ENCODE results near the gene ELP4.

ELP4 gene

DNA sequence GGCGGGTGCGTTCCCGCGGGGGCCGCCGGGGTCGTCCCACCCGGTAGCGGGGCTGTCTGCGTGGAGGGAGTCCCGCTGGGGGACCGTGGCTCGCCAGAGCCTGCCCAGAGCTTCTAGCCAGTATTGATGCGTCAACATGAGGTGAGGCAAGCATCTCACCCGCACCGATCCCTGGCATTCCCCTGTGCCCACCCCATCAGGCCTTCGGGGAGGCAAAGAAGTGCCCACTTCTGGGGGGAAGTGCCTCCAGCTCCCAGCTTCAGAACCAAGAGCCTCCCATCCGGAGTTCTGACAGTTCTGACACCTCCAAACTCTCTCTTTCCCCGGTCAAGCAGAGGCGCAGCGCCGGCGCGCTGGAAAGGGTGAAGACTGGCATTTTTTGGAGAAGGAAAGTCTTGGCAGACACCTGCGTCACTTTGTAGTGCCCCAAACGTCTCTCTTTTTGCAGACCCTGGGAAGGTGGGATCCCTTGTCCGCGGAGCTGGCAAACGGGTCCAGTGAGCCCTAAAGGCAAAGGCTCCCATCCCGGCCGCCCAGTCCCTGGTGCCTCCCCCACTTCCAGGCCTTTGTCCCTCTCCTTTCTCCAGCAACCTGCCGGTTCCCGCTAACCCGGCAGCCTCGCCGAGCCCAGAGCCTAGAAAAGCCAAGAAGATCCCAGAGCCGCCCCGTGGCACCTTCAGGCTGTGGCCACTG is 304.8 kb downstream of the ELP4 start:
- no peak for DNase-seq

DNA sequence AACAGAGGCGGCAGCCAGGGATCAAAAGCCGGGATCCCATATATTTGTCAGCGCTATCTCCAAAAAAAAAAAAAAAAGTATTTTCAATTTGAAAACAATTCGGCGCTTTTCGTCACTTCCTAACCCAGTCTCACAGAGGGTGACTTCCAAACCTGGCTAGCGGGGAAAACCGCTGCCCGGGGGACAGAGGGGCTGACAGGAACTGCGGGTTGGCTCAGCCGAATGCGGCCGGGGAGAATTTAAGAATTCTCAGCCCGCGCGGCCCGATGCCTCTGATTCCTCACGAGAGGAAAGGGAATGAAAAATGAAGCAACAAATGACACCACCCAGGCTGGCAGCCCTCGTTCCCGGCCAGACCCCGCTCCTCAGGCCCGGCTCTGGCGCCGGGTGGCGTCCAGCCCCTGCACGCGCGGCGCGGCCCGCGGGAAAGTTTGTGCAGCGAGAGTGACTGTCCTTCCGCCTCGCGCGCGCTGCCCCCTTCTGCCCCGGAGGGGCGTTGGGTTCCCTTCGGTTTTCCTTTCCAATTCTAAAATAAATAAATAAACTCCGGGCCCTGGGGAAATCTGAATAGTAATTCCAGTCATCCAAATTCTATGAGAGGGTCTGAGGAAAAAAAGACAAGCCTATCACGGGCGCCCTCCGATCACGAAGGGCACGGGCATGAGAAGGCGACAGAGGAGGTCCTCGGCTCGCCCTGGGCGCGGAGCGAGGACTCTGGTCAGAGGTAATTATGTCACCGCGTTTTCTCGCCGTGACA is 306.3 kb downstream of the ELP4 start:
- DNase-seq: no peak

- DNase-seq: no peak
These were observed 307.0 kb downstream of the ELP4 start for GRCh38 chr11:31816468-31817053.

DNA sequence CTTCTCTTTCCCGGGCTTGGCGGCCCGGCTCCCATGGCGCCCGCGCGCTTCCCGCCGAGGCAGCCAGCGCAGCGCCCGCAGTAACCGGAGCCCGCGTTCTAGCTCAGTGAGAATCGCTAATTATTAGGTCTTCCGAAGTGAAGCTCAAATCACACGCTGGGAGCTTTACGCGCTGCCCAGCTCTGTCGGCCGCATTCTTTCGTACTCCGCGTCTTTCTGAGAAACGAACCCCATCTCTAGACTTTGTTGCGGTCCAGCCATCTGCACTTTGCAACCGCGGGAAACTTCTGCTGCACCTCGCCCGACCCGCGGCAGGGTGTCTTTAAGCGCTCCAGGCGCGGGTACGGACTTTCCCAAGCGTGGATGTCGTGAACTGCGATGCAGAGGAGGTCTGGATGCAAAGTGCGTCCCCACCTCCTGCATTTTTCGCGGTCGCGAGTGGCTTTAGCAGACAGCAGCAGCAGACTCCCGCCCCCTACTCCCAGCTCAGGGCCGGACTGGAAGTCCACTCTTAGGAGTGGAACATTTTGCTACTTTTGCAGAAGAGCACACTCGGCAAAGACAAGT is 307.6 kb downstream of the ELP4 start:
- no peak for DNase-seq

DNA sequence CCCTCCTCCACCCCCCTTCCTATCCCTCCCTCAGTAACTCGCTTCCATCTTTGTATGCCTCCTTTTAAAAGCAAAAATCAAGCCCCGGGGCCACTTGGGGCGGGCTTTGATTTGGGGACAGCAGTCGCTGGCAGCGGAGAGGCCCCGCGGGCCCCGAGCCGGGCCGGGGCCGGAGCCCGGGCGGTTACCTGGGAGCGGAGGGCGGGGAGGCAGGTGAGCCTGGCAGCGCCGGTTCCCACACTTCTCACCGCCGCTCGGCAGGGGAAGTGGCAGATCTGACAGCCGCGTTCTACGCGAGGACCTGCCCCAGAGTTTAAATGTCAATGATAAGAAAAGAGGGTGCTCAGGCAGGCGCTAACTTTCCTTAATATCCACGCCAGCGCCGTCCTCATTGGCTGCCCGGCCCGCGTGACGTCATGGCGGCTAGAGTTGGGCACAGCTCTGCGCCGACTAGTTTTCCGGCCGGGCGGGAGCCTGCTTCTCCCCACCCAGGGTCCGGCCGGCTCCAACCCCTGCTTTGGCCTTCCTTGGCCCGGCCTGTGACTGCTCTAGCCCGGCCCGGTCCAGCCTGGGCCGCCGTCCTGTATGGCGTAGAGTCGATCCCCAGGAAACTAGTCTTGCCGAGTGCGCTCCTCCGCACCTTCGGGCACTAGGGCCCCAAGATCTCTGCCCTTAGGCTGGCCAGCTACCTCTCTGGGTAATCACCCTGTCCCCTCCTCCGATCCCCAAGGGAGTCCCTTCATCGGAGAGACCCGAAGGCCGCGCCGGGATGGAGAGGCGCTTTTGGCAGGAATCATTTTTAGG is 308.3 kb downstream of the ELP4 start:
- no peak for DNase-seq

DNA sequence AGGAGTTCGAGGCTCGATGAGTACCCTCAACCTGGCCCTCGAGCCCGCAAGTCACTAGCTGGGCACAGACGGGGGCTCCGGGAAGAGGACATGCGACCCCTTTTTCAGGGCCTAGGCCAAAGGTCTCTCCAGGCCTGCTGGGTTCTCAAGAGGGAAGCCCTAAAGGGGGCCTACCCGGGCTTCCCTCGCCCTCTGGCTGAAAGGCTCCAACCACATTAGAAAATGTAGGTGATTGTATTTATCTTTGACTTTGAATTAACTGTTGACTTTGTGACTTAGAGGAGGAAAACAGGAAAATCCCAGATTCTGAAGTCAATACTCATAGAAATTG is 308.8 kb downstream of the ELP4 start:
- DNase-seq: no peak

- no peak for DNase-seq
These were observed 309.3 kb downstream of the ELP4 start for GRCh38 chr11:31818874-31819331.

GRCh38 chr11:31819621-31820437 is 310.3 kb downstream of the ELP4 start:
- no peak for DNase-seq

GRCh38 chr11:31820438-31820818 is 310.9 kb downstream of the ELP4 start:
- DNase-seq: no peak

DNA sequence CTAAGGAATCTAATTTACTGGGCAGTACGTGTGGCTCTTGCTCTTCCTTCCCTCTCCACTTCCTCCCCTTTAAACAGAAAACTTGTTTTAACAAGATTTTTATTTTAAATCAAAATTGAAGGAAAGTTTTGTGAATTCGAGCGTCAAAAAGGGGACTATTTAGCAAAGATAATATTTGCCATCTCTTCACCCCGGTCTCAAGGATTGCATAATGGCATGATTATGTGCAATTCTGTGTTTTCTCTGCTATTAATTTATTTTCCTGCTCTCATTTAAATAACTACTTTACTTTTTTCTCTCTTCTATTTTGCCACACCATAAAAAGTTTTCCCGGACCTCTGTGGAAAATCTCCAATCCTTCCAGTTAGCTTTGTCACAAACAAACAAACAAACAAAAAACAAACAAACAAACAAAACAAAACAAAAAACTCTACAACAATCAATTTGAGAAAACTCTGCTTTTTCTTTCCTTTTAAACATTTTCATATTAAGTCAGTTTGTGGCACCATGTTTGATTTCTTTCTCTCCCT is 311.7 kb downstream of the ELP4 start:
- no peak for DNase-seq

GRCh38 chr11:31821766-31822165 is 312.2 kb downstream of the ELP4 start:
- no peak for DNase-seq

- no peak for DNase-seq
These were observed 312.8 kb downstream of the ELP4 start for GRCh38 chr11:31822175-31822926.

GRCh38 chr11:31822927-31823643 is 313.5 kb downstream of the ELP4 start:
- no peak for DNase-seq

DNA sequence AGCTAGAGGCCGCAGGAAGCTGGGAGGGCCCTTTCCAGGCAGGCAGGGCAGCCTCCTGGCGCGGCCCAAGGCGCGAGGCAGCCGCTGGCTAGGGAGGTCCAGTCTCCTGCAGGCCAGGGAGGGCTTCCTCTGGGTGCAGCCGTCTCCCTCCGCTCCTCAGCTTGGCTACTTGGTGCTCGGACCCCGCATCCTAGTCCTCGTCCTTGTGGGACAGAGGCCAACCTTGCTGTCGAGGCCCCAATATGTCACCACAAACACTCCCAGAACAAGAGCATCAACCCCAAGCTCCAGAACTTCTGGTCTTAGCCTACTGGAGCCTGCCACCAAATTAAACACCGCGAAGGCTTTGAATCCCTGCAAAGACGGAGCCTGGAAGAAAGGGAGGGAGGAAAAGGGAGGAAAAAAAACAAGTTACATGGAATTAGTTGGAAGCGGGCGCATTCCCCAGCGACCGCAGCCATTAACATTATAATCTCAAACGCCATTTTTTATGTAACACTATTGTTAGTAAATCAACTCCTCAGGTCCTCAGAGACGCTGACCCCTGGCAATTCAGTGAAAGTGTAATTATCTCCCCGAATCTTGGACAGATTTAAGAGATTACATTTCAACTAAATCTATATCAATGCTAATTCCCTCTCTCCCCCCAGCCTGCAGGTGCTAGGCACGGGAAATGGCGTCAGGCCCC is 314.2 kb downstream of the ELP4 start:
- DNase-seq: no peak

- DNase-seq: no peak
These were observed 314.8 kb downstream of the ELP4 start for GRCh38 chr11:31824332-31824878.

DNA sequence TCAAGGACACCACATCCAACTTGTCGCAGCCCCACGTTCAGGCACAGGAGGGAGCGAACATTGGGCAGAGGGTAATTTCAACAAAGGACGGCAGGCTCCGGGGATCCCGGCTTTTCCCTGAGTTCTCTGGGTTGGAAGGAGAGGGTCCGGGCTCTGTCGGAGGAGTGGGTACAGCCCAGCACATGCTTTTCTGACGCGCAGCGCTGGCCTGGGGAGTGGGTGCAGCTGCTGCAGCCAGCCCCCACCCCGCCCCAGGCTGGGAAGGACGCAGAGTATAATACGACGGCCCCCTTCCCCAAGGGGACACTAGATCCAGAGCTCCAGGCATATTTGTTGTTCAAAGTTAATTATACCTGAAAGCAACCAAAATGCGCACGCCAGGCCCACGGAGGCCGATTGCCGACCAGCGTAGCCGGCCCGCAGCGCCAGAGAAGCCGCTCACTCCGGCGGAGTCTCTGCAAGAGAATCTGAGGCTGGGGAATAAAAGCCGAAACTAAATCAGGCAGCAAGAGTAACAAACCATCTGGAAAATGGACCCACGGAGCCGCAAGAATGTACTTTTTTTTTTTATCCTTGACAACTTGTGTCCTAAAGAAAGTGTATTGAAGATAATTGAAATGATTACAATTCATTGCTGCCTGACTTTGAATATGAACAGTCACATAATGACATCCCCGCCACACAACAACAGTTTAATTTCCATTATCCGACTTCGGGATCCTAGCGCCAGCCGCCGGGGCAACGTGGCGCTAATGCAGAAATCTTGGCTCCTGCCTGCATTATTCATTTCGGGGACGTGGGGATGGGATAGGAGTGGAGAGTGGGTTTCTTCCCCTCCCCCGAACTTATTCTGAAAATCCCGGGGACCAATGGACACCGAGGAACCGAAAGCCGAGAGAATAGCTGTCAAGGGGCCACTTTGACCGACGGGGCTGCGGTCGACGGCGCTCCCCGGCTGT is 315.6 kb downstream of the ELP4 start:
- DNase-seq: no peak

GRCh38 chr11:31825838-31826484 is 316.4 kb downstream of the ELP4 start:
- DNase-seq: no peak

Measured in NCI-H510A treated with DMSO at 0.1 percent for 48 hours (cell line).